Measurements from ENCODE around the gene ANKHD1. TPM values are rescaled to one million over a fixed set of nuclear protein-coding genes. Genes with fewer than 3 reads are reported as not detected.

Gene ANKHD1
- 81.1 and 87.8 TPM in 2 replicates for total RNA-seq

GRCh38 chr5:140401362-140402257 lies at the start of gene ANKHD1:
Gene ANKHD1, plus strand, starts transcription at chr5:140401833. Its CDS starts 135 bp downstream, at chr5:140401968.
- no peak for TF ChIP-seq CTCF (IDR thresholded peaks at IDR 0.05; ENCODE audit: extremely low read depth, low read depth, low read length)
- peak within 1 kb of the TSS; percentile 75 for H3K27ac ChIP-seq (ENCODE audit: low read depth, low read length)
- peak within 1 kb of the TSS; percentile 94 for H3K4me3 ChIP-seq (ENCODE audit: insufficient read depth, low read length)
- H3K27me3 ChIP-seq (ENCODE audit: insufficient read depth, low read length), result no peaks in the 10 kb centered on the region
- H3K36me3 ChIP-seq (ENCODE audit: insufficient read depth, low read length), result no peaks in the 10 kb centered on the region
- peaks cover 24% of the 10 kb centered on the region for H3K4me1 ChIP-seq (ENCODE audit: insufficient read depth, low read length)
- DNase-seq (ENCODE audit: insufficient read length, low spot score, missing footprints), result peak; percentile 98
- H3K9me3 ChIP-seq (ENCODE audit: low read depth, low read length), result no peaks in the 10 kb centered on the region
- H3K79me2 ChIP-seq (ENCODE audit: insufficient read depth, low read length), result peaks cover 49% of the 10 kb centered on the region
- H4K20me1 ChIP-seq (ENCODE audit: insufficient read depth, low read length), result peaks cover 39% of the 10 kb centered on the region
- peak within 1 kb of the TSS; percentile 99 for H2AFZ ChIP-seq (ENCODE audit: low read length)
- peak within 1 kb of the TSS; percentile 99 for H3K4me2 ChIP-seq (ENCODE audit: insufficient read depth, low read length)

GRCh38 chr5:140355546-140355945 lies 46.1 kb upstream of the ANKHD1 start:
- no peaks in the 10 kb centered on the region for H3K36me3 ChIP-seq (ENCODE audit: insufficient read depth, low read length)

GRCh38 chr5:140356853-140357725 lies 44.5 kb upstream of the ANKHD1 start:
- no peaks in the 10 kb centered on the region for H3K79me2 ChIP-seq (ENCODE audit: insufficient read depth, low read length)
- no peak for DNase-seq (ENCODE audit: insufficient read length, low spot score, missing footprints)
- no peaks in the 10 kb centered on the region for H3K27me3 ChIP-seq (ENCODE audit: insufficient read depth, low read length)
- peaks cover 8% of the 10 kb centered on the region for H3K4me1 ChIP-seq (ENCODE audit: insufficient read depth, low read length)
- peak overlapping the region; percentile 85 for H3K4me2 ChIP-seq (ENCODE audit: insufficient read depth, low read length)
- TF ChIP-seq CTCF (IDR thresholded peaks at IDR 0.05; ENCODE audit: extremely low read depth, low read depth, low read length), result no peak
- H3K27ac ChIP-seq (ENCODE audit: low read depth, low read length), result no peak overlapping the region
- H2AFZ ChIP-seq (ENCODE audit: low read length), result peak overlapping the region; percentile 86
- no peaks in the 10 kb centered on the region for H4K20me1 ChIP-seq (ENCODE audit: insufficient read depth, low read length)
- no peaks in the 10 kb centered on the region for H3K36me3 ChIP-seq (ENCODE audit: insufficient read depth, low read length)
- peak overlapping the region; percentile 4 for H3K4me3 ChIP-seq (ENCODE audit: insufficient read depth, low read length)
- H3K9me3 ChIP-seq (ENCODE audit: low read depth, low read length), result no peaks in the 10 kb centered on the region

More at GRCh38 chr5:140355546-140355945, 46.1 kb upstream of the ANKHD1 start:
- Histone ChIP-seq H3K4me1 (ENCODE audit: insufficient read depth, low read length) (peaks cover 8% of the 10 kb centered on the region), H4K20me1 (ENCODE audit: insufficient read depth, low read length) (no peaks in the 10 kb centered on the region), H3K27me3 (ENCODE audit: insufficient read depth, low read length) (no peaks in the 10 kb centered on the region), H3K79me2 (ENCODE audit: insufficient read depth, low read length) (no peaks in the 10 kb centered on the region), H3K9me3 (ENCODE audit: low read depth, low read length) (no peaks in the 10 kb centered on the region), H2AFZ (ENCODE audit: low read length) (no peak overlapping the region), H3K4me2 (ENCODE audit: insufficient read depth, low read length) (no peak overlapping the region), H3K27ac (ENCODE audit: low read depth, low read length) (no peak overlapping the region), H3K4me3 (ENCODE audit: insufficient read depth, low read length) (no peak overlapping the region)
- DNase-seq (ENCODE audit: insufficient read length, low spot score, missing footprints), result no peak
- TF ChIP-seq CTCF (IDR thresholded peaks at IDR 0.05; ENCODE audit: extremely low read depth, low read depth, low read length), result no peak
